HCT116 (cell line): ENCODE measurements around the gene COX4I2. TPM values are rescaled to one million over a fixed set of nuclear protein-coding genes. Genes with fewer than 3 reads are reported as not detected.

Experiments
- ATAC-seq: fragments of 200-7000 bp; cut with Tn5 transposase; 2 replicates; pipeline ENCODE4 v1.9.1; 2020; ENCODE audit warnings: mild to moderate bottlenecking, moderate library complexity
- BruUV-seq: library from RNA; stranded (reverse); fragments of 400-500 nt; replicated peaks from 2 replicates; lab custom pipeline; 2021; lab: Mats Ljungman, UMichigan
- CTCF ChIA-PET: fragments of 300-600 bp; sonication (Branson Sonifier 250); formaldehyde crosslinking; loops from one replicate; lab custom pipeline; 2021; ENCODE audit warnings: antibody characterized with exemption; lab: Charles Lee
- POLR2A ChIA-PET: fragments of 300-600, 350-600 bp; sonication (Branson Sonifier 250); formaldehyde crosslinking; loops from one replicate; lab custom pipeline; 2021; ENCODE audit warnings: antibody characterized with exemption; lab: Charles Lee
- RAD21 ChIA-PET, 2 experiments: fragments of 300-600 bp; sonication (Branson Sonifier 250); formaldehyde crosslinking; loops; one replicate each; lab custom pipeline; 2023; ENCODE audit warnings: low total read pairs in 2 of 2; ENCODE audit not compliant: uncharacterized antibody in 2 of 2, unreplicated experiment in 2 of 2, low non-redundant PET in 1 of 2; lab: Charles Lee
- DNase-seq: peaks from one replicate; pipeline ENCODE4 v3.0.0-alpha.2; 2010; ENCODE audit warnings: low read depth, low spot score
- H2AFZ ChIP-seq: fragments of 200-600 bp; shearing (Covaris generic), sonication (generic); 2 replicates; pipeline ENCODE4 v1.6.1; 2017; ENCODE audit warnings: low read depth, mixed run types, mixed read lengths, antibody characterized with exemption, low read length; ENCODE audit not compliant: poor library complexity, severe bottlenecking
- H3K27ac ChIP-seq: 2 replicates; pipeline ENCODE4 v1.5.1; 2012; ENCODE audit warnings: low read depth, low read length
- H3K27me3 ChIP-seq: fragments of 200-600 bp; sonication (generic); 2 replicates; pipeline ENCODE4 v1.6.1; 2016; ENCODE audit warnings: mixed run types, low read length, mixed read lengths; ENCODE audit not compliant: insufficient read depth
- H3K36me3 ChIP-seq, 2 experiments: fragments of 200-500 bp in 1 of 2; fragments of 200-600 bp in 1 of 2; sonication (Bioruptor generic) in 1 of 2; sonication (generic) in 1 of 2; 2 replicates each; pipeline versions ENCODE4 v1.5.1 to v1.6.1; 2014 to 2016; ENCODE audit warnings: low read length in 2 of 2, inconsistent platforms in 1 of 2, mixed read lengths in 1 of 2, mixed run types in 1 of 2; ENCODE audit not compliant: insufficient read depth in 2 of 2, control insufficient read depth in 1 of 2
- H3K4me1 ChIP-seq, 2 experiments: fragments of 200-600 bp in 1 of 2; sonication (generic) in 1 of 2; 2 replicates each; pipeline versions ENCODE4 v1.5.1 to v1.6.1; 2012 to 2017; ENCODE audit warnings: low read length in 2 of 2, inconsistent platforms in 1 of 2, mild to moderate bottlenecking in 1 of 2, mixed read lengths in 1 of 2, mixed run types in 1 of 2, moderate library complexity in 1 of 2; ENCODE audit not compliant: insufficient read depth in 2 of 2, control insufficient read depth in 1 of 2
- H3K4me2 ChIP-seq: fragments of 200-600 bp; sonication (generic); 2 replicates; pipeline ENCODE4 v1.6.1; 2017; ENCODE audit warnings: mixed run types, low read length, mixed read lengths
- H3K4me3 ChIP-seq, 2 experiments: fragments of 200-600 bp in 1 of 2; sonication (generic) in 1 of 2; replicated peaks in 1 of 2; 2 replicates each; pipeline ENCODE4 v1.5.1; 2011 to 2016; ENCODE audit warnings: low read length in 2 of 2, control low read depth in 1 of 2, low read depth in 1 of 2, mild to moderate bottlenecking in 1 of 2, mixed read lengths in 1 of 2, mixed run types in 1 of 2
- H3K79me2 ChIP-seq: fragments of 200-600 bp; sonication (generic); 2 replicates; pipeline ENCODE4 v1.6.1; 2017; ENCODE audit warnings: mild to moderate bottlenecking, mixed run types, low read length, moderate library complexity, mixed read lengths; ENCODE audit not compliant: insufficient read depth
- H3K9ac ChIP-seq: fragments of 200-600 bp; sonication (generic); 2 replicates; pipeline ENCODE4 v1.6.1; 2016; ENCODE audit warnings: low read length, mixed read lengths
- H3K9me2 ChIP-seq: fragments of 200-600 bp; sonication (generic), shearing (Covaris generic); 2 replicates; pipeline ENCODE4 v1.6.1; 2017; ENCODE audit warnings: mixed run types, mild to moderate bottlenecking, moderate library complexity; ENCODE audit not compliant: insufficient read depth
- H3K9me3 ChIP-seq, 2 experiments: fragments of 200-500 bp in 1 of 2; fragments of 200-600 bp in 1 of 2; sonication (Bioruptor generic) in 1 of 2; sonication (generic) in 1 of 2; 2 replicates each; pipeline ENCODE4 v1.6.1; 2014 to 2017; ENCODE audit warnings: low read length in 2 of 2, mixed read lengths in 2 of 2, inconsistent platforms in 1 of 2, low read depth in 1 of 2, mild to moderate bottlenecking in 1 of 2, mixed run types in 1 of 2, moderate library complexity in 1 of 2; ENCODE audit not compliant: control insufficient read depth in 1 of 2, insufficient read depth in 1 of 2
- H4K20me1 ChIP-seq: fragments of 200-600 bp; sonication (generic), shearing (Covaris generic); 2 replicates; pipeline ENCODE4 v1.6.1; 2017; ENCODE audit warnings: mixed run types, mild to moderate bottlenecking, moderate library complexity; ENCODE audit not compliant: insufficient read depth
- CEBPB ChIP-seq: IDR thresholded peaks from 2 replicates; pipeline ENCODE4 v1.6.1; 2012; ENCODE audit warnings: low read depth
- EGR1 ChIP-seq: IDR thresholded peaks from 2 replicates; pipeline ENCODE4 v1.6.1; 2012; ENCODE audit warnings: low read depth
- FOSL1 ChIP-seq: IDR thresholded peaks from 2 replicates; pipeline ENCODE4 v1.6.1; 2012; ENCODE audit warnings: low read depth
- POLR2AphosphoS5 ChIP-seq: IDR thresholded peaks from 2 replicates; pipeline ENCODE4 v1.6.1; 2011; ENCODE audit warnings: mild to moderate bottlenecking, low read depth, low read length, moderate library complexity
- ZNF274 ChIP-seq: fragments of 200-500 bp; sonication (Bioruptor generic); IDR thresholded peaks from 2 replicates; pipeline ENCODE4 v1.6.1; 2014; ENCODE audit warnings: mild to moderate bottlenecking, low read depth, low read length, inconsistent platforms
- intact Hi-C: fragments of 100-400 bp; cut with micrococcal nuclease; formaldehyde crosslinking; loops from 2 replicates; pipeline ENCODE4 v1.10.0; 2022
- total RNA-seq: library from RNA; stranded (reverse); gene quantifications from one replicate; pipeline ENCODE4 v1.2.1, GENCODE V29; 2021; ENCODE audit not compliant: unreplicated experiment
- TF ChIP-seq, protein P1 (sequence below): IDR thresholded peaks from 2 replicates; pipeline ENCODE4 v1.6.1; 2012; ENCODE audit warnings: low read depth
- TF ChIP-seq, protein P2 (sequence below): IDR thresholded peaks from 2 replicates; pipeline ENCODE4 v1.6.1; 2012

The COX4I2 gene
- total RNA-seq, 1 experiment from 2014 or later: not detected

- Histone ChIP-seq H3K9ac (no peak overlapping the region), H3K27me3 (no peaks in the 10 kb centered on the region), H3K4me1 (peaks cover 33 to 91% of the 10 kb centered on the region in 2 experiments), H3K4me3 (no peak overlapping the region), H2AFZ (no peak overlapping the region), H3K36me3 (peaks cover 2 to 68% of the 10 kb centered on the region in 2 experiments; a peak in 2 of 4 replicates), H3K79me2 (peaks cover 99% of the 10 kb centered on the region), H3K4me2 (no peak overlapping the region), H3K9me3 (no peaks in the 10 kb centered on the region), H3K9me2 (no peaks in the 10 kb centered on the region), H3K27ac (no peak overlapping the region; the same call in 1 of the 2 replicates), H4K20me1 (no peaks in the 10 kb centered on the region)
- RAD21 ChIA-PET: no interaction called here
- BruUV-seq: no TSS peak
- DNase-seq (no peak), ATAC-seq (no peak)
- CTCF ChIA-PET: interaction anchor here (1.6 kb wide), 1 partner anchor 10 kb away, joined by 5 read pairs; no protein-coding TSS in a partner anchor
- intact Hi-C loops: no loop called here
- TF ChIP-seq EGR1: no peak
- TF ChIP-seq, protein P1, sequence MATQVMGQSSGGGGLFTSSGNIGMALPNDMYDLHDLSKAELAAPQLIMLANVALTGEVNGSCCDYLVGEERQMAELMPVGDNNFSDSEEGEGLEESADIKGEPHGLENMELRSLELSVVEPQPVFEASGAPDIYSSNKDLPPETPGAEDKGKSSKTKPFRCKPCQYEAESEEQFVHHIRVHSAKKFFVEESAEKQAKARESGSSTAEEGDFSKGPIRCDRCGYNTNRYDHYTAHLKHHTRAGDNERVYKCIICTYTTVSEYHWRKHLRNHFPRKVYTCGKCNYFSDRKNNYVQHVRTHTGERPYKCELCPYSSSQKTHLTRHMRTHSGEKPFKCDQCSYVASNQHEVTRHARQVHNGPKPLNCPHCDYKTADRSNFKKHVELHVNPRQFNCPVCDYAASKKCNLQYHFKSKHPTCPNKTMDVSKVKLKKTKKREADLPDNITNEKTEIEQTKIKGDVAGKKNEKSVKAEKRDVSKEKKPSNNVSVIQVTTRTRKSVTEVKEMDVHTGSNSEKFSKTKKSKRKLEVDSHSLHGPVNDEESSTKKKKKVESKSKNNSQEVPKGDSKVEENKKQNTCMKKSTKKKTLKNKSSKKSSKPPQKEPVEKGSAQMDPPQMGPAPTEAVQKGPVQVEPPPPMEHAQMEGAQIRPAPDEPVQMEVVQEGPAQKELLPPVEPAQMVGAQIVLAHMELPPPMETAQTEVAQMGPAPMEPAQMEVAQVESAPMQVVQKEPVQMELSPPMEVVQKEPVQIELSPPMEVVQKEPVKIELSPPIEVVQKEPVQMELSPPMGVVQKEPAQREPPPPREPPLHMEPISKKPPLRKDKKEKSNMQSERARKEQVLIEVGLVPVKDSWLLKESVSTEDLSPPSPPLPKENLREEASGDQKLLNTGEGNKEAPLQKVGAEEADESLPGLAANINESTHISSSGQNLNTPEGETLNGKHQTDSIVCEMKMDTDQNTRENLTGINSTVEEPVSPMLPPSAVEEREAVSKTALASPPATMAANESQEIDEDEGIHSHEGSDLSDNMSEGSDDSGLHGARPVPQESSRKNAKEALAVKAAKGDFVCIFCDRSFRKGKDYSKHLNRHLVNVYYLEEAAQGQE: no peak
- no peak for TF ChIP-seq ZNF274
- TF ChIP-seq CEBPB: no peak
- no peak for TF ChIP-seq FOSL1
- TF ChIP-seq POLR2AphosphoS5: no peak
- TF ChIP-seq, protein P2, sequence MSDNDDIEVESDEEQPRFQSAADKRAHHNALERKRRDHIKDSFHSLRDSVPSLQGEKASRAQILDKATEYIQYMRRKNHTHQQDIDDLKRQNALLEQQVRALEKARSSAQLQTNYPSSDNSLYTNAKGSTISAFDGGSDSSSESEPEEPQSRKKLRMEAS: no peak
- POLR2A ChIA-PET: no interaction called here
Measured at GRCh38 chr20:31671324-31671723, 33.6 kb downstream of the COX4I2 start.
